ENCODE data around the gene AUTS2. TPM values are rescaled to one million over a fixed set of nuclear protein-coding genes. Genes with fewer than 3 reads are reported as not detected.

The AUTS2 gene
- total RNA-seq, 2 donors from 2014 or later = 2.9 to 7.9 TPM

- no peaks in the 10 kb centered on the region for H3K36me3 Mint-ChIP-seq (ENCODE audit: insufficient read depth in 2 of 2)
- H3K9me3 Mint-ChIP-seq = no peaks in the 10 kb centered on the region
- H3K4me1 Mint-ChIP-seq (ENCODE audit: low read depth) = peaks cover 7% of the 10 kb centered on the region
Measured at GRCh38 chr7:70435634-70436033, 837.4 kb downstream of the AUTS2 start.

GRCh38 chr7:70436790-70437350 is 838.6 kb downstream of the AUTS2 start:
- Mint-ChIP-seq H3K9me3 (no peaks in the 10 kb centered on the region), H3K4me1 (ENCODE audit: low read depth) (peaks cover 7% of the 10 kb centered on the region), H3K27ac (no peak overlapping the region), H3K27me3 (ENCODE audit: low read depth) (no peaks in the 10 kb centered on the region), H3K36me3 (ENCODE audit: insufficient read depth in 2 of 2) (no peaks in the 10 kb centered on the region), H3K4me3 (no peak overlapping the region)
- DNase-seq (no peak), ATAC-seq (replicated peaks in 1 of 2) (no peak)

More at GRCh38 chr7:70435634-70436033, 837.4 kb downstream of the AUTS2 start:
- ATAC-seq (replicated peaks in 1 of 2) (no peak), DNase-seq (no peak)
- Mint-ChIP-seq H3K4me3 (no peak overlapping the region), H3K27ac (no peak overlapping the region), H3K27me3 (ENCODE audit: low read depth) (no peaks in the 10 kb centered on the region)

- H3K27ac Mint-ChIP-seq = no peak overlapping the region
- DNase-seq (no peak), ATAC-seq (replicated peaks in 1 of 2) (no peak)
- H3K4me3 Mint-ChIP-seq = no peak overlapping the region
- no peaks in the 10 kb centered on the region for H3K36me3 Mint-ChIP-seq (ENCODE audit: insufficient read depth in 2 of 2)
- H3K4me1 Mint-ChIP-seq (ENCODE audit: low read depth) = peaks cover 7% of the 10 kb centered on the region
- H3K9me3 Mint-ChIP-seq = peaks cover 0 to 2% of the 10 kb centered on the region in 2 donors
- no peaks in the 10 kb centered on the region for H3K27me3 Mint-ChIP-seq (ENCODE audit: low read depth)
Measured at GRCh38 chr7:70439651-70440050, 841.4 kb downstream of the AUTS2 start.

GRCh38 chr7:70446448-70447143 is 848.3 kb downstream of the AUTS2 start:
- ATAC-seq (replicated peaks in 1 of 2) (no peak), DNase-seq (no peak)
- Mint-ChIP-seq H3K27ac (no peak overlapping the region), H3K4me1 (ENCODE audit: low read depth) (no peaks in the 10 kb centered on the region), H3K9me3 (peaks cover 2 to 3% of the 10 kb centered on the region in 2 donors), H3K36me3 (ENCODE audit: insufficient read depth in 2 of 2) (no peaks in the 10 kb centered on the region), H3K27me3 (ENCODE audit: low read depth) (peaks cover 7% of the 10 kb centered on the region), H3K4me3 (no peak overlapping the region)

- Mint-ChIP-seq H3K36me3 (ENCODE audit: insufficient read depth in 2 of 2) (no peaks in the 10 kb centered on the region), H3K27me3 (ENCODE audit: low read depth) (peaks cover 7% of the 10 kb centered on the region), H3K27ac (no peak overlapping the region), H3K4me3 (no peak overlapping the region), H3K4me1 (ENCODE audit: low read depth) (no peaks in the 10 kb centered on the region), H3K9me3 (peaks cover 2 to 3% of the 10 kb centered on the region in 2 donors)
- ATAC-seq (replicated peaks in 1 of 2) (no peak), DNase-seq (no peak)
Measured at GRCh38 chr7:70448312-70448906, 850.1 kb downstream of the AUTS2 start.

GRCh38 chr7:70450731-70451130 is 852.5 kb downstream of the AUTS2 start:
- DNase-seq = no peak
- peaks cover 7% of the 10 kb centered on the region for H3K27me3 Mint-ChIP-seq (ENCODE audit: low read depth)
- no peaks in the 10 kb centered on the region for H3K4me1 Mint-ChIP-seq (ENCODE audit: low read depth)
- peaks cover 0 to 3% of the 10 kb centered on the region in 2 donors for H3K9me3 Mint-ChIP-seq
- no peak for ATAC-seq (replicated peaks in 1 of 2)
- no peak overlapping the region for H3K27ac Mint-ChIP-seq
- no peak overlapping the region for H3K4me3 Mint-ChIP-seq
- H3K36me3 Mint-ChIP-seq (ENCODE audit: insufficient read depth in 2 of 2) = no peaks in the 10 kb centered on the region

- DNase-seq = no peak
- no peak for ATAC-seq (replicated peaks in 1 of 2)
- Mint-ChIP-seq H3K27me3 (ENCODE audit: low read depth) (no peaks in the 10 kb centered on the region), H3K4me3 (no peak overlapping the region), H3K9me3 (no peaks in the 10 kb centered on the region), H3K27ac (no peak overlapping the region), H3K4me1 (ENCODE audit: low read depth) (peaks cover 28% of the 10 kb centered on the region), H3K36me3 (ENCODE audit: insufficient read depth in 2 of 2) (no peaks in the 10 kb centered on the region)
Measured at GRCh38 chr7:70455925-70456324, 857.6 kb downstream of the AUTS2 start.

GRCh38 chr7:70456719-70457118 is 858.4 kb downstream of the AUTS2 start:
- ATAC-seq (replicated peaks in 1 of 2) (no peak), DNase-seq (no peak)
- no peaks in the 10 kb centered on the region for H3K36me3 Mint-ChIP-seq (ENCODE audit: insufficient read depth in 2 of 2)
- peaks cover 28% of the 10 kb centered on the region for H3K4me1 Mint-ChIP-seq (ENCODE audit: low read depth)
- no peaks in the 10 kb centered on the region for H3K9me3 Mint-ChIP-seq
- H3K27ac Mint-ChIP-seq = no peak overlapping the region
- H3K27me3 Mint-ChIP-seq (ENCODE audit: low read depth) = no peaks in the 10 kb centered on the region
- H3K4me3 Mint-ChIP-seq = no peak overlapping the region

- peaks cover 28% of the 10 kb centered on the region for H3K4me1 Mint-ChIP-seq (ENCODE audit: low read depth)
- H3K27me3 Mint-ChIP-seq (ENCODE audit: low read depth) = no peaks in the 10 kb centered on the region
- H3K36me3 Mint-ChIP-seq (ENCODE audit: insufficient read depth in 2 of 2) = no peaks in the 10 kb centered on the region
- H3K4me3 Mint-ChIP-seq = no peak overlapping the region
- H3K27ac Mint-ChIP-seq = no peak overlapping the region
- H3K9me3 Mint-ChIP-seq = no peaks in the 10 kb centered on the region
- DNase-seq (no peak), ATAC-seq (replicated peaks in 1 of 2) (no peak)
Measured at GRCh38 chr7:70457482-70457881, 859.2 kb downstream of the AUTS2 start.

GRCh38 chr7:70457883-70458680 is 859.8 kb downstream of the AUTS2 start:
- no peak overlapping the region for H3K4me3 Mint-ChIP-seq
- DNase-seq (no peak), ATAC-seq (replicated peaks in 1 of 2) (no peak)
- no peaks in the 10 kb centered on the region for H3K27me3 Mint-ChIP-seq (ENCODE audit: low read depth)
- no peaks in the 10 kb centered on the region for H3K36me3 Mint-ChIP-seq (ENCODE audit: insufficient read depth in 2 of 2)
- peaks cover 28% of the 10 kb centered on the region for H3K4me1 Mint-ChIP-seq (ENCODE audit: low read depth)
- H3K27ac Mint-ChIP-seq = no peak overlapping the region
- no peaks in the 10 kb centered on the region for H3K9me3 Mint-ChIP-seq

GRCh38 chr7:70458745-70459144 is 860.5 kb downstream of the AUTS2 start:
- no peak overlapping the region for H3K27ac Mint-ChIP-seq
- no peak for ATAC-seq (replicated peaks in 1 of 2)
- peaks cover 28% of the 10 kb centered on the region for H3K4me1 Mint-ChIP-seq (ENCODE audit: low read depth)
- no peak for DNase-seq
- no peaks in the 10 kb centered on the region for H3K27me3 Mint-ChIP-seq (ENCODE audit: low read depth)
- no peak overlapping the region for H3K4me3 Mint-ChIP-seq
- no peaks in the 10 kb centered on the region for H3K9me3 Mint-ChIP-seq
- no peaks in the 10 kb centered on the region for H3K36me3 Mint-ChIP-seq (ENCODE audit: insufficient read depth in 2 of 2)

- Mint-ChIP-seq H3K36me3 (ENCODE audit: insufficient read depth in 2 of 2) (no peaks in the 10 kb centered on the region), H3K27ac (no peak overlapping the region), H3K4me3 (no peak overlapping the region), H3K27me3 (ENCODE audit: low read depth) (no peaks in the 10 kb centered on the region), H3K4me1 (ENCODE audit: low read depth) (peaks cover 28% of the 10 kb centered on the region), H3K9me3 (no peaks in the 10 kb centered on the region)
- DNase-seq (no peak), ATAC-seq (replicated peaks in 1 of 2) (no peak)
Measured at GRCh38 chr7:70459546-70459945, 861.3 kb downstream of the AUTS2 start.

GRCh38 chr7:70460071-70460470 is 861.8 kb downstream of the AUTS2 start:
- DNase-seq (no peak), ATAC-seq (replicated peaks in 1 of 2) (no peak)
- Mint-ChIP-seq H3K4me3 (no peak overlapping the region), H3K4me1 (ENCODE audit: low read depth) (peaks cover 28% of the 10 kb centered on the region), H3K36me3 (ENCODE audit: insufficient read depth in 2 of 2) (no peaks in the 10 kb centered on the region), H3K27ac (no peak overlapping the region), H3K9me3 (no peaks in the 10 kb centered on the region), H3K27me3 (ENCODE audit: low read depth) (no peaks in the 10 kb centered on the region)

Data from activated T-cell treated with anti-CD3 and anti-CD28 coated beads, Interleukin-2, amount 50 U/mL, for 72 hours (primary cell).